ENCODE measurements around the gene NR2C2AP. TPM values are rescaled to one million over a fixed set of nuclear protein-coding genes. Genes with fewer than 3 reads are reported as not detected.

Gene NR2C2AP
- total and polyA plus RNA-seq, 2 donors (not counting 1 experiment from before 2014, with no cell fraction given): 27.4 to 29.3 TPM

- Mint-ChIP-seq H3K4me3 (no peak overlapping the region), H3K27ac (no peak overlapping the region), H3K27me3 (peaks cover 51% of the 10 kb centered on the region), H3K4me1 (peaks cover 4% of the 10 kb centered on the region), H3K9me3 (ENCODE audit: insufficient read depth) (no peaks in the 10 kb centered on the region)
- TF ChIP-seq CTCF (IDR thresholded peaks at IDR 0.05) (no peak), EZH2 (IDR thresholded peaks at IDR 0.05; ENCODE audit: borderline replicate concordance, insufficient read depth, low read depth, low read length, poor library complexity, severe bottlenecking) (no peak)
- Histone ChIP-seq H3K9ac (ENCODE audit: low read length) (no peak overlapping the region), H3K27me3 (replicated peaks in 1 of 4; ENCODE audit: control extremely low read depth in 1 of 4, control insufficient read depth in 3 of 4, insufficient read depth in 4 of 4, low read length in 3 of 4) (peaks cover 0 to 63% (median 31%) of the 10 kb centered on the region in 4 experiments), H3K27ac (ENCODE audit: low read length in 2 of 2) (no peak overlapping the region), H2AFZ (ENCODE audit: insufficient read depth, low read depth, low read length, poor library complexity, severe bottlenecking) (no peak overlapping the region), H3K4me2 (replicated peaks; ENCODE audit: low read depth, low read length, poor library complexity, severe bottlenecking) (no peak overlapping the region), H3K4me3 (ENCODE audit: control extremely low read depth in 1 of 5, extremely low read depth in 1 of 5, insufficient read depth in 1 of 5, low read depth in 2 of 5, low read length in 4 of 5) (no peak overlapping the region), H3K36me3 (replicated peaks in 1 of 2; ENCODE audit: control extremely low read depth in 1 of 2, control insufficient read depth in 1 of 2, extremely low read depth in 1 of 2, insufficient read depth in 2 of 2, low read length in 1 of 2) (no peaks in the 10 kb centered on the region), H4K20me1 (ENCODE audit: control insufficient read depth, insufficient read depth, low read length, poor library complexity, severe bottlenecking) (no peaks in the 10 kb centered on the region), H3K9me3 (ENCODE audit: control extremely low read depth in 1 of 3, control insufficient read depth in 2 of 3, insufficient read depth in 1 of 3, low read length in 2 of 3) (peaks cover 0 to 23% (median 0%) of the 10 kb centered on the region in 3 donors), H3K4me1 (ENCODE audit: control insufficient read depth in 2 of 2, insufficient read depth in 2 of 2, low read length in 2 of 2) (peaks cover 0 to 9% of the 10 kb centered on the region in 2 donors), H3K79me2 (ENCODE audit: control insufficient read depth, insufficient read depth, low read length) (no peaks in the 10 kb centered on the region)
- WGBS (ENCODE audit: insufficient coverage): 4% methylated on average over 4 of the region's 5 CpGs
- DNase-seq (no peak), ATAC-seq (ENCODE audit: low read depth) (no peak)
- ChIA-PET POLR2A (no interaction called here), CTCF (interaction anchor here (0.5 to 0.7 kb wide), 2 partner anchors 11 to 289 kb away, joined by 3 to 4 read pairs; partner anchors contain the start of gene NR2C2AP)
- intact Hi-C loops (cut with micrococcal nuclease): no loop called here
Measured at GRCh38 chr19:19214159-19214490, 10.9 kb upstream of the NR2C2AP start.

DNA sequence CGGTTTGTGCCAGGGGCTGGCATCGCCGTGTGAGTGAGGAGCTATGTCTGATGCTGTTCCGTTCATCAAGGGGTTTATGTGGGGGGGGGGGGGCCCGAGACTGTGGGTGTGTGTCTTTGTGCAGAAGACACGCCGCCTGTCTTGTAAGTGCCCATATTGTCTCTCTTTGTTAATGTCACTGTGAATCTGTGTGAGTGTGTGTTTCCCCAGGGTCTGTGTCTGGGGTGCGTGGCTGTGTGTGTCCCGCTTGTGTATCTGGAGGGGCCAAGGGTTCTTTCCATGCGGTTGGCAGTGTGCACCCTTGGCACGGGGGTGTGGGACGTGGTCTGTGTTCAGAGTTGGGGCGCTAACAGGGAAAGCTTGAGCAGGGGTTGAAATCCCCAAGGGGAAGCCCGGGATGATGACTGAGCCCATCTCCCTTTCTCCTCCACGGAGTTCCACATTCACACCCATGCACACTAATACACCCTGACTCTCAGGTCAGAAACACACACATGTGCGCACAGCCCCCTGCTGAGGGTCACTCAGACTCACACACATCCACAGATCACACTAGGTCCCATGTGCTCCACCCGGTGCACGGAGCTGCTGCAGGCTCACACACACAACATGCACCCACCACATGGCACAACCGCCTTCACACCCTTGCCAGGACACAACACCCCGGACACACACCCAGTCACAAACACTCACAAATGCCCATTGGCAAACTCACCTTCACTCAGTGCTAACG is 10.4 kb upstream of the NR2C2AP start:
- WGBS (ENCODE audit: insufficient coverage): 48% methylated on average over 12 of the region's 21 CpGs
- peaks cover 51% of the 10 kb centered on the region for H3K27me3 Mint-ChIP-seq
- H3K4me2 ChIP-seq (replicated peaks; ENCODE audit: low read depth, low read length, poor library complexity, severe bottlenecking): no peak overlapping the region

More for the DNA sequence above, 10.4 kb upstream of the NR2C2AP start:
- TF ChIP-seq CTCF (IDR thresholded peaks at IDR 0.05) (no peak), EZH2 (IDR thresholded peaks at IDR 0.05; ENCODE audit: borderline replicate concordance, insufficient read depth, low read depth, low read length, poor library complexity, severe bottlenecking) (no peak)
- peaks cover 0 to 9% of the 10 kb centered on the region in 2 donors for H3K4me1 ChIP-seq (ENCODE audit: control insufficient read depth in 2 of 2, insufficient read depth in 2 of 2, low read length in 2 of 2)
- ChIA-PET POLR2A (no interaction called here), CTCF (interaction anchor here (0.7 kb wide), 1 partner anchor 10 kb away, joined by 4 read pairs; the partner anchor contains the start of gene NR2C2AP)
- H4K20me1 ChIP-seq (ENCODE audit: control insufficient read depth, insufficient read depth, low read length, poor library complexity, severe bottlenecking): no peaks in the 10 kb centered on the region
- no peak overlapping the region for H3K27ac Mint-ChIP-seq
- H3K4me3 ChIP-seq (ENCODE audit: control extremely low read depth in 1 of 5, extremely low read depth in 1 of 5, insufficient read depth in 1 of 5, low read depth in 2 of 5, low read length in 4 of 5): no peak overlapping the region
- H3K4me3 Mint-ChIP-seq: no peak overlapping the region
- H3K9ac ChIP-seq (ENCODE audit: low read length): no peak overlapping the region
- H3K9me3 Mint-ChIP-seq (ENCODE audit: insufficient read depth): no peaks in the 10 kb centered on the region
- DNase-seq: no peak
- no peaks in the 10 kb centered on the region for H3K36me3 ChIP-seq (replicated peaks in 1 of 2; ENCODE audit: control extremely low read depth in 1 of 2, control insufficient read depth in 1 of 2, extremely low read depth in 1 of 2, insufficient read depth in 2 of 2, low read length in 1 of 2)
- no peak for ATAC-seq (ENCODE audit: low read depth)
- peaks cover 0 to 63% (median 31%) of the 10 kb centered on the region in 4 experiments for H3K27me3 ChIP-seq (replicated peaks in 1 of 4; ENCODE audit: control extremely low read depth in 1 of 4, control insufficient read depth in 3 of 4, insufficient read depth in 4 of 4, low read length in 3 of 4)
- peaks cover 0 to 23% (median 0%) of the 10 kb centered on the region in 3 donors for H3K9me3 ChIP-seq (ENCODE audit: control extremely low read depth in 1 of 3, control insufficient read depth in 2 of 3, insufficient read depth in 1 of 3, low read length in 2 of 3)
- H3K27ac ChIP-seq (ENCODE audit: low read length in 2 of 2): no peak overlapping the region
- H3K4me1 Mint-ChIP-seq: peaks cover 4% of the 10 kb centered on the region
- no peaks in the 10 kb centered on the region for H3K79me2 ChIP-seq (ENCODE audit: control insufficient read depth, insufficient read depth, low read length)
- intact Hi-C loops (cut with micrococcal nuclease): no loop called here
- no peak overlapping the region for H2AFZ ChIP-seq (ENCODE audit: insufficient read depth, low read depth, low read length, poor library complexity, severe bottlenecking)
